ENCODE measurements around the gene PHYKPL. TPM values are rescaled to one million over a fixed set of nuclear protein-coding genes. Genes with fewer than 3 reads are reported as not detected.

The PHYKPL gene
- total and polyA plus RNA-seq, 2 of the 8 experiments (the other 6 are each of a cell fraction or from before 2014, with no cell fraction given): 25.1 to 32.1 TPM

GRCh38 chr5:178182158-178182876, 50.3 kb downstream of the PHYKPL start (continued):
- TF ChIP-seq CTCF (IDR thresholded peaks at IDR 0.05; ENCODE audit: control extremely low read depth in 1 of 3, insufficient read depth in 1 of 3, low read depth in 1 of 3, low read length in 3 of 3): no peak
